PFSK-1 (cell line): ENCODE measurements around the gene CYP4F3.

Experiments
- FOXP2 ChIP-seq: optimal IDR thresholded peaks from 2 replicates; pipeline ENCODE3; 2011; ENCODE audit warnings: borderline replicate concordance, control low read depth, inconsistent platforms; ENCODE audit not compliant: insufficient read depth; ENCODE audit errors: extremely low read length, extremely low read depth
- POLR2AphosphoS5 ChIP-seq: IDR thresholded peaks from 2 replicates; pipeline ENCODE4 v1.6.1; 2012; ENCODE audit warnings: low read depth, mild to moderate bottlenecking, control low read depth, low read length, moderate library complexity
- SIN3A ChIP-seq: IDR thresholded peaks from 2 replicates; pipeline ENCODE4 v1.6.1; 2012; ENCODE audit warnings: mild to moderate bottlenecking, low read length, moderate library complexity, borderline replicate concordance; ENCODE audit not compliant: insufficient read depth
- TAF1 ChIP-seq: IDR thresholded peaks from 2 replicates; pipeline ENCODE4 v1.6.1; 2012; ENCODE audit warnings: low read length, control low read depth, borderline replicate concordance; ENCODE audit not compliant: insufficient read depth
- TF ChIP-seq, protein P1 (sequence below), 2 experiments: IDR thresholded peaks; 2 replicates each; pipeline versions ENCODE4 v1.6.1 to v1.8.0; 2011 to 2012; ENCODE audit warnings: low read depth in 2 of 2, low read length in 2 of 2, control low read depth in 1 of 2, inconsistent platforms in 1 of 2, mild to moderate bottlenecking in 1 of 2, moderate library complexity in 1 of 2; ENCODE audit not compliant: insufficient read depth in 1 of 2

Gene CYP4F3

DNA sequence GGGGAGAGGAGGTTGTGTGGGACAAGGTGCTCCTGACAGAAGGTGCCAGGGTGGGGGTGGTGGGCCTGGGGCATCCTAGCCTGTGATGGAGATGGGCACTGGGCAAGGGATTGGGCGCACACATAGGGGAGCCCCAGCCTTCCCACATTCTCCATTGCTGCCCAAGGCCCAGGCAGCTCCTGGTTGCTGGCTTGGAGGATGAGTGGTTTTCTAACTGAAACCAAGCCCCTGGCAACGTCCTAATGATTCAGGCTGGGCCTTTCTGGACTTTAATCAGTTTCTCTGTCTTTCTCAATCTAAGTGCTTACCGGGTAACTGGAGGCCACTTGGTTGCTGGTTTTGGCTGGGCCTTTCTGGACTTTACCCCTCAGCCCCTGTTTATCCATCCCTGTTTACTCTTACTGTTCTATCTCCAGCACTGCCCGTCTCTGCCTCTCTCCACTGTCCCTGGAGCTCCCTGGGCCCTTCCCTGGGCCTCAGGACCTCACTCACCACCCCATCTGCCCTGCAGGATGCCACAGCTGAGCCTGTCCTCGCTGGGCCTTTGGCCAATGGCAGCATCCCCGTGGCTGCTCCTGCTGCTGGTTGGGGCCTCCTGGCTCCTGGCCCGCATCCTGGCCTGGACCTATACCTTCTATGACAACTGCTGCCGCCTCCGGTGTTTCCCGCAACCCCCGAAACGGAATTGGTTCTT lies 354 bp downstream of the CYP4F3 start:
- TF ChIP-seq POLR2AphosphoS5: no peak
- no peak for TF ChIP-seq TAF1
- TF ChIP-seq, protein P1, sequence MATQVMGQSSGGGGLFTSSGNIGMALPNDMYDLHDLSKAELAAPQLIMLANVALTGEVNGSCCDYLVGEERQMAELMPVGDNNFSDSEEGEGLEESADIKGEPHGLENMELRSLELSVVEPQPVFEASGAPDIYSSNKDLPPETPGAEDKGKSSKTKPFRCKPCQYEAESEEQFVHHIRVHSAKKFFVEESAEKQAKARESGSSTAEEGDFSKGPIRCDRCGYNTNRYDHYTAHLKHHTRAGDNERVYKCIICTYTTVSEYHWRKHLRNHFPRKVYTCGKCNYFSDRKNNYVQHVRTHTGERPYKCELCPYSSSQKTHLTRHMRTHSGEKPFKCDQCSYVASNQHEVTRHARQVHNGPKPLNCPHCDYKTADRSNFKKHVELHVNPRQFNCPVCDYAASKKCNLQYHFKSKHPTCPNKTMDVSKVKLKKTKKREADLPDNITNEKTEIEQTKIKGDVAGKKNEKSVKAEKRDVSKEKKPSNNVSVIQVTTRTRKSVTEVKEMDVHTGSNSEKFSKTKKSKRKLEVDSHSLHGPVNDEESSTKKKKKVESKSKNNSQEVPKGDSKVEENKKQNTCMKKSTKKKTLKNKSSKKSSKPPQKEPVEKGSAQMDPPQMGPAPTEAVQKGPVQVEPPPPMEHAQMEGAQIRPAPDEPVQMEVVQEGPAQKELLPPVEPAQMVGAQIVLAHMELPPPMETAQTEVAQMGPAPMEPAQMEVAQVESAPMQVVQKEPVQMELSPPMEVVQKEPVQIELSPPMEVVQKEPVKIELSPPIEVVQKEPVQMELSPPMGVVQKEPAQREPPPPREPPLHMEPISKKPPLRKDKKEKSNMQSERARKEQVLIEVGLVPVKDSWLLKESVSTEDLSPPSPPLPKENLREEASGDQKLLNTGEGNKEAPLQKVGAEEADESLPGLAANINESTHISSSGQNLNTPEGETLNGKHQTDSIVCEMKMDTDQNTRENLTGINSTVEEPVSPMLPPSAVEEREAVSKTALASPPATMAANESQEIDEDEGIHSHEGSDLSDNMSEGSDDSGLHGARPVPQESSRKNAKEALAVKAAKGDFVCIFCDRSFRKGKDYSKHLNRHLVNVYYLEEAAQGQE (IDR thresholded peaks at IDR 0.05; ENCODE audit: insufficient read depth in 1 of 2, low read depth in 2 of 2, low read length in 2 of 2): no peak
- TF ChIP-seq SIN3A: no peak

DNA sequence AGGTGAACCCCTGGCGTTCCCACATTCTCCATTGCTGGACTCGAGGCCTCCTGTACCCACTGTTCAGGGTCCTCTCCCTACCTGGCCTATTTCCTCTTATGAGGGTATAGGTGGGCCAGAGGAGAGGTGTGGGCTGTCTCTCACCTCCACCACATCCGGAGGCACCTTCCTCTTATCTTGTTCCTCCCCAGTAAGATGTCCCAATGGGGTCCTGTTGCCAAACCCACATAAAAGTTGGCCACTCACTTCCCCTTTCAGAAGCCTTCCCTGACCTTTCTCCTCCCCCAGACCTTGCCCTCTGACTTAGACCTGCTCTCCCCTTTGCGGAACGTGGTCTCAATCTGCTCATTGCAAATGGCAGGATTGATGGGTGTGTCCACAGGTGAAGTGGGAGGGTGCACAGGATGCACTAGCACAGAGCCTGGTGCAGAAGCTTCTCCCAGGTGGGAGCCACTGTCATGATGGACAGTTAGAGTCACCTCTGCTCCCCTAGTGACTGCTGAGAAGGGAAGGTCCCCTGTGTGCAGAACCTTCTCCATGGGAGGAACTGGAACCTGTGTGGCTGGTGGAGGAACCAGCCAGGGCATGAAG lies 1.3 kb downstream of the CYP4F3 start:
- TF ChIP-seq POLR2AphosphoS5 (no peak), FOXP2 (no peak), SIN3A (no peak), TAF1 (no peak)
- TF ChIP-seq, protein P1 (IDR thresholded peaks at IDR 0.05; ENCODE audit: insufficient read depth in 1 of 2, low read depth in 2 of 2, low read length in 2 of 2): no peak

DNA sequence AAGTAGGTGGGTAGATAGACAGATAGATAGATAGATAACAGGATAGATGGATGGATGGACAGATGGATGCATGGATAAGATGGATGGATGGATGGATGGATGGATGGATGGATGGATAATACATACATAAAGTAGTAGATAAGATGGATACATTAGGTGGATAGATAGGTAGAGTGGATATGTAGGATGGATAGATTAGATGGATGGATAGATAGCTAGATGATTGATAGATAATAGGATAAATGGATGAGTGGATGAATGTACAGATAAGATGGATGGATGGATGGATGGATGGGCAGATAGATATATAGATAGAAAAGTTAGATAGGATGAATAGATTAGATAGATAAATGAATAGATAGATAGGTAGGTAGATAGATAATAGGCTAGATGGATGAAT lies 2.1 kb downstream of the CYP4F3 start:
- TF ChIP-seq, protein P1 (IDR thresholded peaks at IDR 0.05; ENCODE audit: insufficient read depth in 1 of 2, low read depth in 2 of 2, low read length in 2 of 2): no peak
- TF ChIP-seq SIN3A (no peak), POLR2AphosphoS5 (no peak), FOXP2 (no peak), TAF1 (no peak)

DNA sequence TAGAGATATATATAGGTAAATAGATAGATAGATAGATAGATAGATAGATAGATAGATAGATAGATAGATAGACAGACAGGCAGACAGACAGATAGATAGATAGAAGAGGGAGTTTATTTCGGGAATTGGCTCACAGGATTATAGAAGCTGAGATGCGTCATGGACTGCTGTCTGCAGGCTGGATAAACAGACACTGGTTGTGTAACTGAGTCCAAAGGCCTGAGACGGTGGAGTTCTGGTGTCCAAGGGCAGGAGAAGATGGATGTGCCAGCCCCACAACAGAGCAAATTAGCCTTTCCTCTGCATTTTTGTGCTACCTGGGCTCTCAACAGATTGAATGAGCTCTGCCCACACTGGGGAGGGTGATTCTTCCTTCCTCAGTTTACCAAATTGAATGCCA lies 2.7 kb downstream of the CYP4F3 start:
- no peak for TF ChIP-seq TAF1

DNA sequence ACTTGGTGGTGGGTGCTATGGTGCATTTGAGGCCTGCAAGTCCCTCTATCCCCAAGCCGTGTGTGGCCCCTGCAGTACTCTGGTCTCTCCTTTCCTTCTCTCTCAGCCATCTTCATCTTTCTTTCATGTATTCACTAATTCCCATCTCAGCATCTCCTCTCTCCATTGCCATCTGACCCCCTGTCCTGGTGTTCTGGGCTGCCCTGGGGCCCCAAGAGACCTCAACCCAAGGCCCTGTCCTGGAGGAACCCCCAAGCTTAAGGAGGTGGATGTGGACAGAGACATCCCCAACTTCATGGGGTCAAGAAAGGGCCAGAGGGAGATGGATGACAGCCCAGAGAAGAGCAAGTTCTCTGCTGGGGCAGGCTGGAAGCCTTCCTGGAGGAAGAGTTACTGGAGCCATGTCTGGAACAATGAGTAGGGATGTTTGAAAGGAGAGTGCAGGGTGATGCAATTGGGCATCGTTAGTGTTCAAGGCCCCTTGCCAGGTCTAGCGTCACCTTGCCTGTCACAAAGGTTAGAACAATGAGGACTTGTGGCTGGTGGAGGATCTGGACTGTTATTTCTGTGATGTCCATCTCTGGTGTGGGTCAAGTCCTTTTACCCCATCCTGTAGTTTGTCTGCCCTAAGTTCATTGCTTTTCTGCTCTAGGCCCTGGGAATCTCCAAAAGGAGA lies 3.5 kb downstream of the CYP4F3 start:
- TF ChIP-seq POLR2AphosphoS5: no peak
- TF ChIP-seq, protein P1 (IDR thresholded peaks at IDR 0.05; ENCODE audit: insufficient read depth in 1 of 2, low read depth in 2 of 2, low read length in 2 of 2): no peak
- no peak for TF ChIP-seq TAF1
